ENCODE measurements around the gene GOLT1A. TPM values are rescaled to one million over a fixed set of nuclear protein-coding genes. Genes with fewer than 3 reads are reported as not detected.

Gene GOLT1A
- total RNA-seq, 3 donors from 2014 or later: 2.5 to 11.4 (median 3.9) TPM

DNA sequence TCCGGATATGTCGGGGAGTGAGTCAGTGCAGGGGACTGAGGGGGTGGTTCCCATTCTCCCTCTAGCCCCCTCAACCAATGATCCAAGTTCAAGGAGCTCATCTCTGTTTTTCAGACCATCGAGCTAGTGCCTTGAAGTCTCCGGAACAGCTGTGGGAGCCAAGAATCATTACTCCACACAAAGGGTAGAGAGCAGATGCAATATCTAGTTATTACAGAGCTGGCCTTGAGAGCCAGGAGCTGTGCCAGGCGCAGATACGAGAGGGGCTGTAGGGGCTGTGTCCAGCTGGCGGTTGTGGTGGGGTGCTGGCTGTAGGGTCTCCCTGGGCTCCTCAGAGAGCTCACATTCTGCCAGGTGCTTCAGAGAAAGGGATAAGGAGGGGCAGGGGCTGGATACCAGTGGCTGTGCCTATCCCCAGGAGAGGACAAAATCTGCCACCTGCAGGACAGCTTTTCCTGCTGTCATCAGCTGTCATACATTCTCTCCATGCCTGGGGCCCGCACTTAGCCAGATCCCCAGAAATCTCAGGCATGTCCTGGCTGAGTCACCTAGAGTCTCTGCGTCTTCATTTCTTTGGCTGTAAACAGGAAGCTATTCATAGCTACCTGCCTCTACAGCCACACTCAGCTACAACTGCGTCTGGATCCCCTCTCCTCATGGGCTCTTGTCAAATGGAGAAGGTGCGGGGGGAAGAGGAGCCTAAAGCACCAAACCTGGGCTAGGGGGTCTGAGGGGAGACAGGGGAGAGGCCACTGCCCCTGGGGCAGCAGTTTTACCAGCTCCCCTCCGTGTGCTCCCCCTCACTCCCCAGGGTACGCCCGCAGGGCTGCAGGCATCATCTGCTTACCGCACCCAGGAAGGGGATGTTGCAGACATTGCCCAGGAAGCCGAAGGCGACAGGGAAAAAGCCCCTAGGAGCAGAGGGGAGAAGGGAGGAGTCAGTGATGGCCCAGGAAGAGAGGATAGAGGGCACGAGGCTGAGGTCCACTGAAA is 15.1 kb downstream of the GOLT1A start:
- no peaks in the 10 kb centered on the region for H3K36me3 ChIP-seq (ENCODE audit: low read depth)
- no peak overlapping the region for H3K4me3 ChIP-seq
- no peaks in the 10 kb centered on the region for H3K4me1 ChIP-seq (ENCODE audit: low read depth)
- no peaks in the 10 kb centered on the region for H3K9me3 ChIP-seq
- peak; percentile 22 for ATAC-seq
- DNase-seq: no peak
- TF ChIP-seq, protein P1, sequence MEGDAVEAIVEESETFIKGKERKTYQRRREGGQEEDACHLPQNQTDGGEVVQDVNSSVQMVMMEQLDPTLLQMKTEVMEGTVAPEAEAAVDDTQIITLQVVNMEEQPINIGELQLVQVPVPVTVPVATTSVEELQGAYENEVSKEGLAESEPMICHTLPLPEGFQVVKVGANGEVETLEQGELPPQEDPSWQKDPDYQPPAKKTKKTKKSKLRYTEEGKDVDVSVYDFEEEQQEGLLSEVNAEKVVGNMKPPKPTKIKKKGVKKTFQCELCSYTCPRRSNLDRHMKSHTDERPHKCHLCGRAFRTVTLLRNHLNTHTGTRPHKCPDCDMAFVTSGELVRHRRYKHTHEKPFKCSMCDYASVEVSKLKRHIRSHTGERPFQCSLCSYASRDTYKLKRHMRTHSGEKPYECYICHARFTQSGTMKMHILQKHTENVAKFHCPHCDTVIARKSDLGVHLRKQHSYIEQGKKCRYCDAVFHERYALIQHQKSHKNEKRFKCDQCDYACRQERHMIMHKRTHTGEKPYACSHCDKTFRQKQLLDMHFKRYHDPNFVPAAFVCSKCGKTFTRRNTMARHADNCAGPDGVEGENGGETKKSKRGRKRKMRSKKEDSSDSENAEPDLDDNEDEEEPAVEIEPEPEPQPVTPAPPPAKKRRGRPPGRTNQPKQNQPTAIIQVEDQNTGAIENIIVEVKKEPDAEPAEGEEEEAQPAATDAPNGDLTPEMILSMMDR (IDR thresholded peaks at IDR 0.05): no peak
- intact Hi-C loops (cut with DNase I, micrococcal nuclease): no loop called here

DNA sequence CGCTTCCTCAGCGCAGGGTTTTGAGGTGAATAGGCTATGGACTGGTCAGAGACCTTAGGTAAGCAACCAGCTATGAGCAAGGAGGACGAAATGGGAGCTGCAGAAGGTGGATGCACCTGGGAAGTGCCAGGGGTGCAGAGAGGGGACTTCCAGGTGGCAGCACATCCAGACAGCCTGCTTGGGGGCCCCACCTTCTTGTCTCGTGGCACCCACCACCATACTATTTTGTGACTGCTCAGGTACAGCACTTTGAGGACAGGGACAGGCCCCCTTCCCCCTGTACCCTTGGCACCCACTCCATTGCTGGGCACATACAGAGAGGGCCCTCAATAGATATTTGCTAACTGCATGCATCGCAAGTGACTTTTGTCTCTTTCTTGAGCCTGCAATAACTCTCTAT is 16.7 kb downstream of the GOLT1A start:
- H3K4me3 ChIP-seq: no peak overlapping the region
- no peak for DNase-seq
- no peaks in the 10 kb centered on the region for H3K36me3 ChIP-seq (ENCODE audit: low read depth)
- TF ChIP-seq, protein P1 (IDR thresholded peaks at IDR 0.05): no peak
- intact Hi-C loops (cut with DNase I, micrococcal nuclease): no loop called here
- peaks cover 3% of the 10 kb centered on the region for H3K4me1 ChIP-seq (ENCODE audit: low read depth)
- H3K9me3 ChIP-seq: no peaks in the 10 kb centered on the region
- ATAC-seq: no peak

DNA sequence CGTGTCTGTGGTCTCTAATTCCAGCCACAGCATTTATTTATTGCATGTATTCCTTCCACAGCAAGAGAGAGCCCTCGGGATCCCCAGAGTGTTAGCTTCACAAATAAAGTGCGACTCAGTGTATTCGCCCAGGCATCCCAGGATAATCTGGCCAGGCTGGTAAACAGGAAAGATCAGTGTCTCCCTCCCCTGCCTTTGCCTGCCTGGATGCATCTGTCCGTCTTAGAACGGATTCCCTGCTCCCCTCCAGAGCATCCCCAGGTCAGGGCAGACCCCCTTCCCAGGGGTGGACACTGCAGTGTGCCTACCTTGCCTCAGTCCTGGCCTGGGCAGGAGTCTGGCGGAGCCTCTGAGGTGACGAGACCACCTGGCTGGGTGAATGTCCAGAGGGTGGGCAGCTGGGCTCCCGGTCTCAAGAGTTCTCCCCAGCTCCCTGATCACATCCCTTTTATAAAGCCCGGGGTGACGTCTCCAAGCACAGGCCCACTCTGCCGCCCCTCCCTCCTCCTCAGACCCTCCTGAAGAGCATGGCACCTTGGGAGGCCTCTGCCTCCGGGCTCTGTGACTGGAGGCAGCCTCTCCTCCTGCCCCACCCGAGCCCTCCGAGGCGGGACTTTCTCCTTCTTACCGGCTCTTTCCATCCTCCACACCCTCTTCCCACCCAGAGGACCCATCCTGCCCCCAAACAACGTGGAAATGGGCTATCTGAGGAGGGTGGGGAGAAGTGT is 17.6 kb downstream of the GOLT1A start, which contains the start of gene KISS1:
Gene KISS1 (minus strand): TSS at position 424 of the 728 bp plus-strand sequence. CDS start 3,615 bp downstream, outside the sequence.
- TF ChIP-seq, protein P1 (IDR thresholded peaks at IDR 0.05): no peak
- peaks cover 3% of the 10 kb centered on the region for H3K4me1 ChIP-seq (ENCODE audit: low read depth)
- no peaks in the 10 kb centered on the region for H3K9me3 ChIP-seq
- ATAC-seq: no peak
- intact Hi-C loops (cut with DNase I, micrococcal nuclease): no loop called here
- no peak within 1 kb of the TSS for H3K4me3 ChIP-seq
- no peak for DNase-seq
- H3K36me3 ChIP-seq (ENCODE audit: low read depth): no peaks in the 10 kb centered on the region

DNA sequence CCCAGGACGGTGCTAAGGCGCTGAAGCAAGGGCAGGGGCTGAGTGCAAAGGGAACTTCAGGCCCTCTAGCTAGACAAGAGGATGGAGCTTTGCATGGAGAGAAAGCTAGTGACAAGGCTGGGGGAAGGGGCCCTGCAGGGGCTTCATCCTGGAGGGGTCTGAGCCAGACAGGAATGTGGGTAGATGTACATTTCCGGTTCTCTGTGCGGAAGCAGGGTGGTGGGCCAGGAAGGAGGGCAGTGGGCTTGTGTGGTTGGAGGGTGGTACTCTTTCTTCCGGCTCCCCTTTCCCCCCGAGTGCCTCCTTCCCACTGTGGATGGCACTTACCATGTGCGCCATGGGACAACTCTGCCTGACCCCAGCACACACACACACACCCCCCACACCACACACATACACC is 19.0 kb downstream of the GOLT1A start:
- intact Hi-C loops (cut with DNase I, micrococcal nuclease): no loop called here
- no peaks in the 10 kb centered on the region for H3K36me3 ChIP-seq (ENCODE audit: low read depth)
- H3K9me3 ChIP-seq: no peaks in the 10 kb centered on the region
- no peak for DNase-seq
- ATAC-seq: no peak
- no peak overlapping the region for H3K4me3 ChIP-seq
- TF ChIP-seq, protein P1 (IDR thresholded peaks at IDR 0.05): no peak
- peaks cover 3% of the 10 kb centered on the region for H3K4me1 ChIP-seq (ENCODE audit: low read depth)

DNA sequence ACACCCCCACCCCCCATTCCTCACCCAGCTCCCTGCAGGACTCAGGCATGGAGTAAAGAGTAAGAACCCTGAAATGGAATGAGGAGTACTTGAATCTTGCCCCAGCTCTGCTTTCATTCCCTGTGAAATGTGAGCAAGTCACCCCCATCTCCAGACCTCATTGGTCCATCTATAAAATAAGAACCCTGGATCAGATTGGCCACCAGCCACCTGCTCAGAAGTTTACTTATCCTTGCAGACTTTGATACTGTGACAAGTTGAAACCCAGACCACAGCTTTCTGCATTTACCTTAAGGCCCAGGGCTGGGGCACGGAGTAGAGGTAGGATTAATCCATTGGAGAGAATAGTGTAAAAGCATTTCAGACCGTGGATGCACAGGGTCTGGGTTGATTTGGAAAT is 19.7 kb downstream of the GOLT1A start:
- no peaks in the 10 kb centered on the region for H3K36me3 ChIP-seq (ENCODE audit: low read depth)
- H3K4me3 ChIP-seq: no peak overlapping the region
- no peaks in the 10 kb centered on the region for H3K9me3 ChIP-seq
- DNase-seq (peak in 1 of 3 donors; percentile 21), ATAC-seq (no peak)
- intact Hi-C loops (cut with DNase I, micrococcal nuclease): no loop called here
- TF ChIP-seq, protein P1 (IDR thresholded peaks at IDR 0.05): no peak
- peaks cover 3% of the 10 kb centered on the region for H3K4me1 ChIP-seq (ENCODE audit: low read depth)
